T-helper 22 cell (primary cell): ENCODE measurements around the gene C3orf85.
"Not testable (repeated sequence)": the region's sequence is repeated elsewhere in the genome, so short reads cannot be mapped to it uniquely, and the experiment has no call there.

ENCODE experiments used
- DNase-seq: peaks from one replicate; pipeline ENCODE4 v3.0.0-alpha.2; 2020; ENCODE audit warnings: low read depth

The C3orf85 gene

GRCh38 chr3:109136523-109136922 is at the start of gene C3orf85:
Gene C3orf85 (plus strand): TSS chr3:109136719. CDS start chr3:109136848, 129 bp downstream.
- no peak for DNase-seq

- DNase-seq = no peak
Observed at GRCh38 chr3:109089265-109089664, 47.3 kb upstream of the C3orf85 start.

DNA sequence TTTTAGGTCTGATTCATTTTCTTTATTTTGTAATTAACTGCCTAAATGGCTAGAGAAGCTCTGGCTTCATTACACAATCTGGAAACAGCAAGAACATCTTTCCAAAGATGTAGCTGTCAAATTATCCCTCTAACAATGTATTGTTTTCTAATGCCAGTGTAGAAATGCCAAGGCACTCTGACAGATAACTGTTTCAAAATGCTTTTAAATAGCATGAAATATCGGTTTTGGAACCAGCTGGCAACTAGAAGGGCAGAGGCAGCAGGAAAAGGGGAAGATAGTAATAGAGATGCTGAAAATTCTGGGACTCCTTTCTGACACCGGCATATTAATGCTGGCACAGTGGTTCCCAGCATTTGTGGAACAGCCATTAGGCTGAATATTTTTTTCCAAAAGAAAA is 44.7 kb upstream of the C3orf85 start:
- DNase-seq = no peak

- DNase-seq = no peak
Observed at GRCh38 chr3:109093561-109093960, 43.0 kb upstream of the C3orf85 start.

DNA sequence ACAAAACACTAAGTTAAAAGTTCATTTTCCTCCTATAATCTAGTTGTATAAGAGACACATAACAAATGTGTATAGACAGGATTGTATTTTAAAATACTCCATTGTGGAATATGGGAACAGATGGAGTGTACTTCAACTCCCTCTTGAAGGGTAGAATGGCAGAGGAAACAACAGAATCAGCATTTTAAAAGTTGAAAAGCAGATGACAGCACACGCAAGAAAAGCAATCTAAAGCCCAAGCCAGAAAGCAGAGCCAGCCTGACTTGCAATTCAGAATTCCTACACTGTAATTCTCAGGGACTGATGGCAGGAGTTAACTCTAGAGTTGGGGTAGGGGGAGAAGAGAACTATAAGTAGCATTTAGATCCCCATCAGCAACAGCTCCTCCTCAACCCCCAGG is 41.4 kb upstream of the C3orf85 start:
- no peak for DNase-seq

- DNase-seq = no peak
Observed at GRCh38 chr3:109098079-109098644, 38.4 kb upstream of the C3orf85 start.

DNA sequence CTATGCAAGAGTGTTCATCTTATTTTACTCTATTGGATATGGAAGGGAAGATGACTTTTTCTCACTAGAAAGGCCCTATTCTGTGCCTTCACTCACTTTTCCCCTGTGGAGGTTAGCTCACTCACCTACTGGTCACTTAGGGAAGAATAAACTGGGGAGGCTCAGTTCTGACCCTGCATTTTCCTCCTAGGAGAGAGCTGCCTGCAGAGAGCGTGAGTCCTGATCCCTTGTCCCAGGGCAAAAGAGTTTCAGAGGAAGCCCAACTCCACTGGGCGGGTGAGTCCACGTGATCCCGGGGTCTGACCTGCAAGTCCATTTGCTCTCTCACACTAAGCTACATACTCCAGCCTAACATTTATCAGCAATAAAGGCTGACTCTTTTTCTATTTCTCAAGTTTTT is 26.9 kb upstream of the C3orf85 start:
- no peak for DNase-seq

DNA sequence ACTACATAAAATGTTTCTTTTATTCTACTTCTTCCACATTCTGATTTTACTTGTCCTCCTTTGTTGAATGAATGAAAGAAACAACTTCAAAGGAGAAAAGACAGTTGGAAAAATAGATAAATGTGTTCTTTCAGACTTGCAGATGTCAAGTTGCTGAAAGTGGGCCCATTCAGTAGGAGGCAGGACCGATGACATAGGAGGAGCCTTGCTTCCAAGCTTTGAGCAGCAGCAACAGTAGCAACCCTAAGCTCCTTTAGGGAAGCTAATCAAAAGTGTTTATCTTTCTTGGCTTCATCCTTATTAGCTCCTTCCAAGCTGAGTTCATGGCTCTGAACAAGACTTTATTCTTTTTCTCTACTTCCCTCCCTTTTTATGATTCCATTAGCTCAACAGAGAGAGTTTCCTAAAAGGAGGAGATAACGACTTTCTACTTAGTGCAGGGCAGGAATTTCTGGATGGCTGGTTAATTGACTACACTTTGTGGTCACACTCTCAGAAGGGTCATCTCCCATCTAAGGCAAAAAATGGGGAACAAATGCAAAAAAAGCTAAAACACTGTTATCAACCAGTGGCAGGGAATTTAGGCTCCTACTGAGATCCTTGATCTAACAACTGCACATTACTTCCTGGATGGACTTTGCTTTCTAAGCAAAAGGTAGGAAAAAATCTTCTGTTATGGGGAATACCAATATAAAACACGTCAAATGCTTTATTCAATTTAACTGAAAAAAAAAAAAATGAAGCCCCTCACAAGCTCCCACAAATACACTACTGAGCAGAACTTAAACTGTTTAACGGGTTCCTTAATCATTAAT is 23.4 kb upstream of the C3orf85 start:
- DNase-seq = no peak

DNA sequence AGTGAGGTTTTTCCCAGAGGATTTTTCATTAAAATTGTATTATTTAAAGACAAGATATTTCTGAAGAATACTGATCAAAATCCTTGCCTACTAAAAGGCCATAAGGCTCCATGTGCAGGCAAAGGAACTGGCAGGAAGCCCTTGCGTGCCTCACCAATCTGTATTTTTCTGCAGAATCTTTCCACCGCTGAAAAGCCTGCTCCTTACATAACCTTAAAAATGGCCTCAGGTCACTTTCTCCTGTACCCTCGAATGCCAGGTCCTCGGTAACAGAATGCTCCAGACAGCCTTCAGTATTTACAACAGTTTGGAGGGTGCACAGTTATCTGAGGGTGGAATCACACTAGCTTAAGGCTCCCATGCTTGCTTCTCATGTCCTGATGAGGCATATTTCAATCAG is 21.8 kb upstream of the C3orf85 start:
- no peak for DNase-seq

DNA sequence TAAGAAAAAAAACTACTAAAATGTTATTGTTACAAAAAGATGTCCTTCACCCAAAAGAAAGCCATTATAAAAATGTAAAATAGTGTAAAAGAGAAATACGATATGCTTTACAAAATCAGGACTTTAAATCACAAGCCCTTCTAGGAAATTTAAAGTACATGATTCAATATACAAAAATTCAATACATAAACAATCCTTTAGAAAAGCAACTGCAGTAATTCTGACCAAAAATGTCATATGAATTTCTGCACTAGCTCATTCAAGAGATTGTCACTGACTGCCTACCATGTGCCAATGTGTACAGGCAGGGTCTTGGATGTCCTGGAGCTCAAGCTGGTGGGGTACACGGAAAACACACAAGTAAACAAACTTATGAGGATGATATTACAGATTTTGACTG is 21.1 kb upstream of the C3orf85 start:
- DNase-seq = no peak

DNA sequence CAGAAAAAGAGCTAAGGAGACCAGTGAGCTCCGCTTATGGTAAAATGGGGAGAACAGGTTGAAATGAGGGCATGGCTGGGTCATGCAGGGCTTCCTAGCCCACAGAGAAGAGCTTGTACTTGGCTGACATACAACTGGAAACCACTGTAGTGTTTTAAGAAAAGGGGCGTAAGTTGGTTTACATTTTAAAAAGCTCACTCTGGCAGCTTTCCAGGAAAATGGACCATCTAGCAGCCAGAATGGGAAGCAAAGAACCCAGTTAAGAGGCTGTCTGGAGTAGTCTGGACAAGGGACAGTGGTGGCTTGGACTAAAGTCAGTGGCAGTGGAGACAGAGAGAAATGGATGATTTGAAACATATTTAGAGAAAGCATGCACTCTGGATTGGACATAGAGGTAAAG is 20.5 kb upstream of the C3orf85 start:
- no peak for DNase-seq

GRCh38 chr3:109117939-109118338 is 18.6 kb upstream of the C3orf85 start, which contains the start of gene MORC1:
Gene MORC1 (minus strand): TSS chr3:109118134. CDS start chr3:109118059, 75 bp downstream.
- DNase-seq = no peak

DNA sequence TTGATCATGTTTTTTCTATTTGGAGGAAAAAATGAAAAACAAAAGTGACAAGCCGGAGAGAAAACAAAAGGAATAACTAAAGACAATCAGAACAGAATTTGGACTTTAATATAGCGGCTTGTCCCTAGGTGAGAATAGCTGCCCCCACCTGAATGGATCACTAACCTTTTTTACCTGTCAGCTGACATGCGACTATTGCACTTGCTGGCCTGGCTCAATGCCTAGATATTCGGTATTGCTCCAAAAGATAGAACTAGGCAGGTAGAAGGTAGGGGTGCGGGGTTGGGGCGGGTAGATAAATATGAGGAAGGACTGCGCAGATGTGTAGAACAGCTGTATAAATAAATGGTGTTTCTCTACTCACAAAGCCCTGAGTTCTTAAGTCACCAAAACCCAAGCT is 17.9 kb upstream of the C3orf85 start:
- no peak for DNase-seq

DNA sequence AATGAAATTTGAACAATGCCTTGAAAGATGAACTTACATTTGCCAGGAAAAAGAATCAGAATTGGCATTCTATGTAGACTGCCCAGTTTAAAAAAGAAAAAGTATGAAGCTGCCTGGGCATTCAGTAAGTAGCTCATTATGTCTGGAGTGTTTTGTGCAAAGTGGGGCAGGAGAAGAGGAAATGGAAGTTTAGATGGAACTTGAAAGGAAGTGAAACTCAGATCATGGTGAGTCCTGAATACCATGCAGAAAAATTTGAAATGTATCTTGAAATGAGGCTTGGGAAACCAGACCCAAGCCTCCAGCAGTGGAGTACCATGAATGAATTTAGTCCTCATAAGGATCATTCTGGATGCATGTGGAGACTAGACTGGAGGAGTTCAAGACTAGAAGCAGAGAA is 13.8 kb upstream of the C3orf85 start:
- no peak for DNase-seq

GRCh38 chr3:109125902-109126301 is 10.6 kb upstream of the C3orf85 start:
- DNase-seq = no peak

DNA sequence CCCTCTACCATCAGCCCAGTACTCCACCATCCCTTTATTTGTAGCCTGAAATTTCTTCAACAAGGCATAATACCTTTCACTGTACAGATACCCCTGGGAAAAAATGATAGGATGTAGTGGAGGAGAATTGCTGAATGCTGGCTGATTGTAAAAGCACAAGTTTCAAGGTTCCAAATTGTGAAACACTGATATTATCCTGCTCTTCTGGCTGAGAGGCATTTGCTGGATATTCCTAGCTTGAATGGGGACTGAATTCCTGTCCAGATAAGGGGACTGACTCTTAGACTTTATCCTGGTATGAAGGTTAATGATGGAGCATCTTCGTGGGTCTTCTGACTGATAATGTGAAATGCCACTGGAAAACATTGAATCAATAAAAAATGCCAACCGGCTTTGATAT is 9.0 kb upstream of the C3orf85 start:
- no peak for DNase-seq

- DNase-seq = no peak
Observed at GRCh38 chr3:109131276-109131675, 5.2 kb upstream of the C3orf85 start.

DNA sequence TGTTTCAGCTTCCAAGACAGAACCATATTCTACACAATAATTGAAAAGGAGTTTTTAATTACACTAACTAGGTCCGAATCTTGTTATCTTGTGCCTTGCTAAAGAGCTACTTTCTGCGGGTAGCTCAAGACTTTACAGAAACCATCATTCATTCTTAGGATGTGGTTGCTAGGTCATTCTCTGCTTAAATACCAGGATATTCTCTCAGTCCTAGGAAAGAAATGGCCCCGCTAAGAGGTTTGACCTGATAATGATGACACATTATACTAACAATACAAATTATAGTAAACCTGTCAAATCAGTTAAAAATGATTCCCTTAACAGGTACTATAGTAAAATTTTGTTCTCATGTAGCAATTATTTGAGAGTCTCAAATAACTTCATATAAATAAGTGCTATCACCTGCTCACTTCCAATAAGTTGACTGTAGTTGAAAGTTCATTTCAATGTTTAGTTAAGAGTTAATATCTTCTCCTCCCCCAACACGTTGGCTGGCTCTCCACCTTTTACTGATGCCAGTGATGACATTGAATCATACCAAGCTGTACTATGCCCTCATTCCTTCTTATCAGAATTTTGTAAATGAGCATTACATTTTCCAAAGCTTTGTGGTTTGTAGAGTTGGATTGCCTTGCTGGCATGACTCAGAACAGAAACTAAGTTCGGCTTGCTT is 3.6 kb upstream of the C3orf85 start:
- no peak for DNase-seq

- DNase-seq = not testable (repeated sequence)
Observed at GRCh38 chr3:109133474-109133816, 3.1 kb upstream of the C3orf85 start.

DNA sequence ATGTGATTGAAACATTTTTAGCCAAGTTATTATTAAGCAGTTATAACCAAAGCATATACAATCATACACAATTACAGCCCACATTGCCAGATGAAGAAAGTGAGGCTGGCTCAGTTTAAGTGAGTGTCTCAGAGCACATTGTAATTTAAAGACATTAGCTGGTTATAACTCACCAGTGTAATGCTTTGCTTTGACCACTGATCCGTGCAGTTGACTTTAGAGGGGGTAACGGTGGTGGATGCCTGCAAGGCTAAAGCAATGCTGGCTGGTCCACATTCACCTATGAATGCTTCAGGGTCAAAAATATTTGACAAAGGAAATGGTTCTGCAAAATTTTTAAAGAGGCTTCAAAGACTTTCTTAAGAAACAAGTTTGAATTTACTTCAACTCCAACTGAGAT is 1.2 kb downstream of the C3orf85 start:
- DNase-seq = no peak

DNA sequence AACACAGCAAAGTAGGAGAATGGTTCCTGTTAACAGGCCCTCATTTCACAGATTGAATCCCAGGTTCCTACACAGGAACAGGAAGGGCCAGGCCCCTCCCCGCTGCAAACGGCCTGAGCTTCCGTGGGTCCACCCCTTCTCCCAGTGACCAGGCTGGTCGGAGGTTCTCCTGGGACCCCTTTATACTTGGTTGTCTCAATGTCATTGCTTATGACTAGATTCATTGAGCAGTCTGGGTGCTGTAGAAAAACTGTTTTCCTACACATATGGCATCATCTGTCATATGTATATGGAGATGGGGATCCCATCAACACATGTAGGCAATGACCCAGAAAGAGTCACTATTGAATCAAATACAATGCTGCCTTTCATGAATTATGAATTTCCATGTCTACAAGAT is 3.8 kb downstream of the C3orf85 start:
- DNase-seq = no peak

GRCh38 chr3:109143646-109144045 is 7.1 kb downstream of the C3orf85 start:
- no peak for DNase-seq

DNA sequence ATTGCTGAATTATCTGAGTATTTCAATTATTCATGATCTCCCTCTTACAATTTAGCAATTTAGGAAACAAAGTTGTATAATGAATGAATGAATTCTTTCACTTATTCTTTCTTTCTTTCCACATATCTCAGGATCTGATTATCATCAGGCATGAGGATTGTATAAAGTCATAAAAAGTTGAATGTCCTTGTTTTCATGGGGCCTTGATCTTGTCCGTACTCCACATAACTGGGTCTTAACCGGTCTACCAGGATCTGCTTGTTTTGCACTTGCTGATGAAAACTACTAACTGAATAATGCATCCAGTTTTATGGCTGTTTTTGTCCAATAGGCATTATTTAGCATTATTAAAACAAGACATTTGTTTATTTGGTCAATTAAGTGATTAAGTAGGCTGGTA is 12.6 kb downstream of the C3orf85 start:
- no peak for DNase-seq
